GM10266 (cell line): ENCODE data around the gene PHKB.

Source experiments
- DNase-seq: peaks from one replicate; pipeline ENCODE4 v3.0.0; 2012; ENCODE audit errors: extremely low spot score
- TF ChIP-seq, protein P1 (sequence below): IDR thresholded peaks from 2 replicates; pipeline ENCODE4 v1.5.1; 2012; ENCODE audit warnings: mild to moderate bottlenecking, low read depth; ENCODE audit not compliant: control insufficient read depth, insufficient read depth; ENCODE audit errors: missing control alignments

The PHKB gene

GRCh38 chr16:47727131-47727530, 266.0 kb downstream of the PHKB start:
- DNase-seq, result no peak
- TF ChIP-seq, protein P1, sequence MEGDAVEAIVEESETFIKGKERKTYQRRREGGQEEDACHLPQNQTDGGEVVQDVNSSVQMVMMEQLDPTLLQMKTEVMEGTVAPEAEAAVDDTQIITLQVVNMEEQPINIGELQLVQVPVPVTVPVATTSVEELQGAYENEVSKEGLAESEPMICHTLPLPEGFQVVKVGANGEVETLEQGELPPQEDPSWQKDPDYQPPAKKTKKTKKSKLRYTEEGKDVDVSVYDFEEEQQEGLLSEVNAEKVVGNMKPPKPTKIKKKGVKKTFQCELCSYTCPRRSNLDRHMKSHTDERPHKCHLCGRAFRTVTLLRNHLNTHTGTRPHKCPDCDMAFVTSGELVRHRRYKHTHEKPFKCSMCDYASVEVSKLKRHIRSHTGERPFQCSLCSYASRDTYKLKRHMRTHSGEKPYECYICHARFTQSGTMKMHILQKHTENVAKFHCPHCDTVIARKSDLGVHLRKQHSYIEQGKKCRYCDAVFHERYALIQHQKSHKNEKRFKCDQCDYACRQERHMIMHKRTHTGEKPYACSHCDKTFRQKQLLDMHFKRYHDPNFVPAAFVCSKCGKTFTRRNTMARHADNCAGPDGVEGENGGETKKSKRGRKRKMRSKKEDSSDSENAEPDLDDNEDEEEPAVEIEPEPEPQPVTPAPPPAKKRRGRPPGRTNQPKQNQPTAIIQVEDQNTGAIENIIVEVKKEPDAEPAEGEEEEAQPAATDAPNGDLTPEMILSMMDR, result no peak

GRCh38 chr16:47728205-47728604, 267.1 kb downstream of the PHKB start:
- no peak for DNase-seq
- TF ChIP-seq, protein P1, result no peak

DNA sequence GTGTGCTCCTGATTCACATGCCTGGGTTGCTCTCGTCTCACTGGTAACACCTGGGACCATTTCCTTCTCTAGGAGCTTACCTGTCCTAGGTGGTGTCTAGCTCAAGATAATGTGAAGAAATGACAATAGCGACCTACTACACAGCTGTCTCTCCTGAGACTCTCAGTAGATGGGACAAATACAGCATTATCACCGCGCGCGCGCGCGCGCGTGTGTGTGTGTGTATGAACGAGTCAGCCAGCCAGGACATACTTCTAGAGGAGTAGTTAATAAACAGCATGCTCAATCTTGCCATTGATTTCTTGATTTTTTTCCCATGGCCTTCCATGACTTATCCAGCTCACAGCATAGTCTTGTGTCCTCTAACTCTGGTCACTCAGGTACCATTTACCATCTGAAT, 268.6 kb downstream of the PHKB start:
- no peak for DNase-seq
- TF ChIP-seq, protein P1, result no peak

GRCh38 chr16:47731252-47731651, 270.1 kb downstream of the PHKB start:
- DNase-seq, result no peak
- TF ChIP-seq, protein P1, result no peak

GRCh38 chr16:47732122-47732521, 271.0 kb downstream of the PHKB start:
- TF ChIP-seq, protein P1, result no peak
- DNase-seq, result no peak

- no peak for DNase-seq
- TF ChIP-seq, protein P1, result no peak
Measured at GRCh38 chr16:47732523-47733111, 271.5 kb downstream of the PHKB start.

GRCh38 chr16:47734081-47734857, 273.1 kb downstream of the PHKB start:
- DNase-seq, result no peak

More at GRCh38 chr16:47734081-47734857, 273.1 kb downstream of the PHKB start:
- TF ChIP-seq, protein P1, result no peak
